H9 (cell line): ENCODE measurements around the gene VGLL2. TPM values are rescaled to one million over a fixed set of nuclear protein-coding genes. Genes with fewer than 3 reads are reported as not detected.

ENCODE experiments used
- DNase-seq: peaks from one replicate; pipeline ENCODE4 v3.0.0-alpha.2; 2017
- H2AFZ ChIP-seq: one replicate; pipeline ENCODE4 v1.6.1; 2013; ENCODE audit warnings: mild to moderate bottlenecking, low read length, control low read depth, moderate library complexity
- H2AK5ac ChIP-seq: 2 replicates; pipeline ENCODE4 v1.6.1; 2013; ENCODE audit warnings: low read length, control low read depth, mixed read lengths; ENCODE audit not compliant: insufficient read length
- H2BK120ac ChIP-seq: one replicate; pipeline ENCODE4 v1.6.1; 2013; ENCODE audit warnings: low read depth, mild to moderate bottlenecking, low read length, control low read depth, inconsistent platforms; ENCODE audit not compliant: poor library complexity, severe bottlenecking
- H2BK12ac ChIP-seq: 2 replicates; pipeline ENCODE4 v1.6.1; 2013; ENCODE audit warnings: low read length, control low read depth, mixed read lengths, low read depth; ENCODE audit not compliant: insufficient read length
- H2BK15ac ChIP-seq: 2 replicates; pipeline ENCODE4 v1.6.1; 2013; ENCODE audit warnings: low read depth, low read length, control low read depth
- H2BK20ac ChIP-seq: one replicate; pipeline ENCODE4 v1.6.1; 2013; ENCODE audit warnings: low read depth, mild to moderate bottlenecking, low read length, control low read depth, inconsistent platforms; ENCODE audit not compliant: poor library complexity, severe bottlenecking
- H2BK5ac ChIP-seq: 2 replicates; pipeline ENCODE4 v1.6.1; 2013; ENCODE audit warnings: low read length, control low read depth, mixed read lengths; ENCODE audit not compliant: insufficient read length
- H3K14ac ChIP-seq: 2 replicates; pipeline ENCODE4 v1.6.1; 2013; ENCODE audit warnings: low read length, control low read depth; ENCODE audit not compliant: insufficient read depth
- H3K18ac ChIP-seq: 2 replicates; pipeline ENCODE4 v1.6.1; 2013; ENCODE audit warnings: low read depth, mild to moderate bottlenecking, mixed read lengths, low read length, control low read depth; ENCODE audit not compliant: insufficient read length
- H3K23ac ChIP-seq: 2 replicates; pipeline ENCODE4 v1.6.1; 2013; ENCODE audit warnings: low read length, control low read depth, mixed read lengths, low read depth; ENCODE audit not compliant: insufficient read length
- H3K23me2 ChIP-seq: 2 replicates; pipeline ENCODE4 v1.6.1; 2013; ENCODE audit warnings: low read depth, mild to moderate bottlenecking, mixed read lengths, low read length, control low read depth; ENCODE audit not compliant: insufficient read length, poor library complexity, severe bottlenecking
- H3K27ac ChIP-seq: 2 replicates; pipeline ENCODE4 v1.5.1; 2013; ENCODE audit warnings: low read length, control low read depth, mixed read lengths, low read depth; ENCODE audit not compliant: insufficient read length
- H3K27me3 ChIP-seq: 2 replicates; pipeline ENCODE4 v1.6.1; 2013; ENCODE audit warnings: low read length, control low read depth, inconsistent platforms; ENCODE audit not compliant: insufficient read depth
- H3K4ac ChIP-seq: 2 replicates; pipeline ENCODE4 v1.6.1; 2013; ENCODE audit warnings: low read depth, mild to moderate bottlenecking, control low read depth, inconsistent platforms, low read length, moderate library complexity
- H3K4me1 ChIP-seq: 2 replicates; pipeline ENCODE4 v1.6.1; 2013; ENCODE audit warnings: low read length, control low read depth, inconsistent platforms; ENCODE audit not compliant: insufficient read depth
- H3K4me2 ChIP-seq: 2 replicates; pipeline ENCODE4 v1.6.1; 2013; ENCODE audit warnings: low read length, control low read depth, mixed read lengths; ENCODE audit not compliant: insufficient read length, insufficient read depth
- H3K56ac ChIP-seq: 2 replicates; pipeline ENCODE4 v1.6.1; 2013; ENCODE audit warnings: low read depth, mild to moderate bottlenecking, mixed read lengths, low read length, control low read depth; ENCODE audit not compliant: insufficient read length
- H3K79me1 ChIP-seq: 2 replicates; pipeline ENCODE4 v1.6.1; 2013; ENCODE audit warnings: low read depth, mild to moderate bottlenecking, moderate library complexity, low read length, control low read depth, inconsistent platforms; ENCODE audit not compliant: insufficient read depth, poor library complexity, severe bottlenecking
- H3K79me2 ChIP-seq: 2 replicates; pipeline ENCODE4 v1.6.1; 2013; ENCODE audit warnings: low read length, control low read depth, inconsistent platforms; ENCODE audit not compliant: insufficient read depth
- H3K9ac ChIP-seq: 2 replicates; pipeline ENCODE4 v1.6.1; 2013; ENCODE audit warnings: low read length, control low read depth, mixed read lengths; ENCODE audit not compliant: insufficient read length; ENCODE audit errors: extremely low read depth
- H3K9me3 ChIP-seq: one replicate; pipeline ENCODE4 v1.6.1; 2013; ENCODE audit warnings: low read depth, low read length, inconsistent platforms; ENCODE audit not compliant: control insufficient read depth
- H3T11ph ChIP-seq: one replicate; pipeline ENCODE4 v1.6.1; 2013; ENCODE audit warnings: mild to moderate bottlenecking, low read length, control low read depth, inconsistent platforms
- H4K20me1 ChIP-seq: one replicate; pipeline ENCODE4 v1.6.1; 2013; ENCODE audit not compliant: control insufficient read depth, insufficient read length, insufficient read depth
- H4K5ac ChIP-seq: 2 replicates; pipeline ENCODE4 v1.6.1; 2013; ENCODE audit warnings: low read depth, mild to moderate bottlenecking, mixed read lengths, low read length, control low read depth; ENCODE audit not compliant: insufficient read length
- H4K8ac ChIP-seq: replicated peaks from 2 replicates; pipeline ENCODE4 v1.6.1; 2013; ENCODE audit warnings: low read length, control low read depth, mixed read lengths, low read depth; ENCODE audit not compliant: insufficient read length
- H4K91ac ChIP-seq: 2 replicates; pipeline ENCODE4 v1.6.1; 2013; ENCODE audit warnings: low read depth, mild to moderate bottlenecking, moderate library complexity, mixed read lengths, low read length, control low read depth; ENCODE audit not compliant: insufficient read length
- H3K27ac Mint-ChIP-seq, 3 experiments: 2 replicates in 2 of 3; 3 replicates in 1 of 3; pipeline ENCODE4 v1.8.0; 2020 to 2021; ENCODE audit warnings: mixed read lengths in 3 of 3, mild to moderate bottlenecking in 1 of 3, moderate library complexity in 1 of 3
- H3K27me3 Mint-ChIP-seq: 2 replicates; pipeline ENCODE4 v1.8.0; 2021; ENCODE audit warnings: low read depth, mild to moderate bottlenecking, moderate library complexity, mixed read lengths
- H3K36me3 Mint-ChIP-seq, 3 experiments: 2 replicates in 2 of 3; 3 replicates in 1 of 3; pipeline ENCODE4 v1.8.0; 2020 to 2021; ENCODE audit warnings: low read depth in 3 of 3, mixed read lengths in 3 of 3; ENCODE audit not compliant: insufficient read depth in 1 of 3
- H3K4me1 Mint-ChIP-seq, 2 experiments: 2 replicates each; pipeline ENCODE4 v1.8.0; 2020; ENCODE audit warnings: mixed read lengths in 2 of 2
- H3K4me3 Mint-ChIP-seq, 2 experiments: 2 replicates in 1 of 2; 3 replicates in 1 of 2; pipeline ENCODE4 v1.8.0; 2020 to 2021; ENCODE audit warnings: mild to moderate bottlenecking in 2 of 2, mixed read lengths in 2 of 2, moderate library complexity in 1 of 2
- H3K9me3 Mint-ChIP-seq, 2 experiments: 2 replicates in 1 of 2; 3 replicates in 1 of 2; pipeline ENCODE4 v1.8.0; 2020; ENCODE audit warnings: mild to moderate bottlenecking in 2 of 2, mixed read lengths in 2 of 2, moderate library complexity in 1 of 2
- CTCF ChIP-seq: fragments of 200-600 bp; sonication (generic); conservative IDR thresholded peaks from 3 replicates; pipeline ENCODE4 v1.8.0; 2021; ENCODE audit warnings: antibody characterized with exemption, mild to moderate bottlenecking
- WGBS: extraction: QIAGEN DNeasy Blood & Tissue Kit; methylation state at CpG from one replicate; pipeline ENCODE4 v1.1.7; 2013; ENCODE audit warnings: missing lambda C conversion rate, low lambda C conversion rate, mixed read lengths; ENCODE audit not compliant: insufficient read length; ENCODE audit errors: extremely low coverage; 5-methylcytosine and 5-hydroxymethylcytosine counted together
- total RNA-seq: library from RNA; stranded (reverse); gene quantifications from 2 replicates; pipeline ENCODE4 v1.2.1, GENCODE V29; 2021

The VGLL2 gene
- total RNA-seq, 1 experiment from 2014 or later, result not detected

DNA sequence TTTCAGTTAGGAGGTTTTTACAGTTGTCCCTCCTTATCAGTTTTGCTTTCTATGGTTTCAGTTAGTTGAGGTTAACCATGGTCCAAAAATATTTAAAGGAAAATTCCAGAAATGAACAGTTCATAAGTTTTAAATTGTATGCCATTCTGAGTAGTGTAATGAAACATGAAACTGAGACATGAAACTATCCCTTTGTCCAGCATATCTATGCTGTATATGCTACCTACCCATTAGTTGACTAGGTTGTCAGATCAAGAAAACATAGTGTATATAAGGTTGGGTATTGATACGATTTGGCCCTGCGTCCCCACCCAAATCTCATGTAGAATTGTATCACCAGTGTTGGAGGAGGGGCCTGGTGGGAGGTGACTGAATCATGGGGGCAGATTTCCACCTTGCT lies 39.1 kb downstream of the VGLL2 start:
- Histone ChIP-seq H2BK20ac (no peak overlapping the region), H2BK5ac (no peak overlapping the region), H4K91ac (no peak overlapping the region), H2BK15ac (no peak overlapping the region), H4K5ac (no peak overlapping the region), H3K14ac (no peak overlapping the region), H4K8ac (no peak overlapping the region), H3K27me3 (no peaks in the 10 kb centered on the region), H3K4me2 (no peak overlapping the region), H3K4me1 (no peaks in the 10 kb centered on the region), H2AK5ac (no peak overlapping the region), H3K18ac (no peak overlapping the region), H3T11ph (no peak overlapping the region), H3K56ac (no peak overlapping the region), H2BK120ac (no peak overlapping the region), H3K9me3 (no peaks in the 10 kb centered on the region), H3K9ac (no peak overlapping the region), H2AFZ (no peak overlapping the region), H4K20me1 (no peaks in the 10 kb centered on the region), H3K79me2 (no peaks in the 10 kb centered on the region), H3K23ac (no peak overlapping the region), H3K79me1 (no peaks in the 10 kb centered on the region), H3K23me2 (no peaks in the 10 kb centered on the region), H2BK12ac (no peak overlapping the region), H3K4ac (no peak overlapping the region), H3K27ac (no peak overlapping the region)
- Mint-ChIP-seq H3K4me3 (no peak overlapping the region), H3K27ac (no peak overlapping the region), H3K9me3 (no peaks in the 10 kb centered on the region), H3K36me3 (no peaks in the 10 kb centered on the region), H3K4me1 (no peaks in the 10 kb centered on the region), H3K27me3 (no peaks in the 10 kb centered on the region; the same call in none of the 2 replicates)
- no peak for TF ChIP-seq CTCF
- no CpG with 5 or more reads among the region's 2 CpGs for WGBS
- no peak for DNase-seq
